HepG2 (cell line): ENCODE measurements around the gene CTCF. TPM values are rescaled to one million over a fixed set of nuclear protein-coding genes. Genes with fewer than 3 reads are reported as not detected.

Experiments
- ATAC-seq: fragments of 200-7000 bp; cut with Tn5 transposase; 3 replicates; pipeline ENCODE4 v1.9.1; 2020; ENCODE audit warnings: mild to moderate bottlenecking, moderate library complexity
- BruUV-seq: library from RNA; stranded (reverse); fragments of 400-500 nt; replicated peaks from 2 replicates; lab custom pipeline; 2021; lab: Mats Ljungman, UMichigan
- CTCF ChIA-PET: fragments of 300-600 bp; formaldehyde crosslinking; extraction: SDS; loops from one replicate; lab custom pipeline; 2021; ENCODE audit warnings: low total read pairs, inconsistent platforms, low intra/inter-chr PET ratio; lab: Yijun Ruan, JAX
- POLR2A ChIA-PET: fragments of 350-600 bp; sonication (Branson Sonifier 250); formaldehyde crosslinking; loops from one replicate; lab custom pipeline; 2020; ENCODE audit warnings: antibody characterized with exemption, inconsistent platforms; lab: Yijun Ruan, JAX
- DNase-seq: peaks from one replicate; pipeline ENCODE4 v3.0.0-alpha.2; 2015; ENCODE audit warnings: low spot score
- FAIRE-seq: peaks from 3 replicates; lab custom pipeline; 2011; peaks lifted over from hg19 to GRCh38; lab: Jason Lieb, UNC
- H2AFZ ChIP-seq: one replicate; pipeline ENCODE4 v1.6.1; 2011; ENCODE audit warnings: low read length, inconsistent platforms
- H3K27ac ChIP-seq: fragments of 300-600 bp; 3 replicates; pipeline ENCODE4 v1.8.0; 2011; ENCODE audit warnings: mixed run types, mild to moderate bottlenecking, mixed read lengths, low read length, inconsistent platforms; ENCODE audit not compliant: insufficient read depth; ENCODE audit errors: extremely low read length
- H3K27me3 ChIP-seq, 2 experiments: fragments of 200-600 bp in 1 of 2; 2 replicates in 1 of 2; 3 replicates in 1 of 2; pipeline versions ENCODE4 v1.6.0 to v1.8.0; 2011; ENCODE audit warnings: low read length in 2 of 2, mild to moderate bottlenecking in 2 of 2, moderate library complexity in 2 of 2, inconsistent platforms in 1 of 2; ENCODE audit not compliant: insufficient read depth in 2 of 2, control insufficient read depth in 1 of 2
- H3K36me3 ChIP-seq, 2 experiments: fragments of 200-600 bp in 1 of 2; replicated peaks in 1 of 2; 2 replicates in 1 of 2; 3 replicates in 1 of 2; pipeline versions ENCODE4 v1.5.1 to v1.8.0; 2011; ENCODE audit warnings: low read length in 2 of 2, inconsistent platforms in 1 of 2; ENCODE audit not compliant: insufficient read depth in 2 of 2, control insufficient read depth in 1 of 2
- H3K4me1 ChIP-seq: 2 replicates; pipeline ENCODE4 v1.5.1; 2012; ENCODE audit warnings: low read length, inconsistent platforms; ENCODE audit not compliant: insufficient read depth
- H3K4me2 ChIP-seq: 2 replicates; pipeline ENCODE4 v1.6.0; 2011; ENCODE audit warnings: low read depth, low read length, inconsistent platforms
- H3K4me3 ChIP-seq, 3 experiments: fragments of 200-600 bp in 1 of 3; sonication (generic), shearing (Covaris generic) in 1 of 3; replicated peaks in 1 of 3; 2 replicates each; pipeline ENCODE4 v1.5.1; 2011 to 2016; ENCODE audit warnings: low read length in 3 of 3, inconsistent platforms in 2 of 3, low read depth in 2 of 3, mild to moderate bottlenecking in 2 of 3, control low read depth in 1 of 3, mixed read lengths in 1 of 3; ENCODE audit not compliant: insufficient read depth in 1 of 3
- H3K79me2 ChIP-seq: one replicate; pipeline ENCODE4 v1.6.1; 2011; ENCODE audit warnings: low read length, inconsistent platforms; ENCODE audit not compliant: insufficient read depth
- H3K9ac ChIP-seq: 2 replicates; pipeline ENCODE4 v1.6.0; 2011; ENCODE audit warnings: mild to moderate bottlenecking, low read depth, low read length, inconsistent platforms; ENCODE audit not compliant: insufficient read depth
- H3K9me3 ChIP-seq: 2 replicates; pipeline ENCODE4 v1.5.1; 2012; ENCODE audit warnings: mild to moderate bottlenecking, low read length
- H4K20me1 ChIP-seq: 2 replicates; pipeline ENCODE4 v1.6.0; 2011; ENCODE audit warnings: inconsistent platforms, mild to moderate bottlenecking, low read length, moderate library complexity; ENCODE audit not compliant: insufficient read depth
- ISL2 ChIP-seq: sonication (generic); formaldehyde crosslinking; IDR thresholded peaks from 2 replicates; pipeline ENCODE4 v1.5.0; 2020; ENCODE audit warnings: missing genetic modification reagents
- PCBP2 ChIP-seq: fragments of 200-400 bp; formaldehyde crosslinking; optimal IDR thresholded peaks from 2 replicates; pipeline ENCODE3; 2018; ENCODE audit warnings: low read length, low read depth; ENCODE audit not compliant: poor library complexity, severe bottlenecking
- SMYD3 ChIP-seq: sonication (generic); formaldehyde crosslinking; IDR thresholded peaks from 2 replicates; pipeline ENCODE4 v1.8.1; 2023; ENCODE audit warnings: mild to moderate bottlenecking, missing genetic modification reagents
- ZFYVE20 ChIP-seq: sonication (generic); formaldehyde crosslinking; IDR thresholded peaks from 2 replicates; pipeline ENCODE4 v1.8.0; 2023; ENCODE audit warnings: low read depth, mild to moderate bottlenecking, moderate library complexity, missing genetic modification reagents, borderline replicate concordance
- ZNF616 ChIP-seq: sonication (generic); formaldehyde crosslinking; IDR thresholded peaks from 2 replicates; pipeline ENCODE4 v1.5.0; 2020; ENCODE audit warnings: low read depth, mild to moderate bottlenecking, missing genetic modification reagents
- ZNF781 ChIP-seq: sonication (generic); formaldehyde crosslinking; IDR thresholded peaks from 2 replicates; pipeline ENCODE4 v1.5.1; 2020; ENCODE audit warnings: borderline replicate concordance, mild to moderate bottlenecking, missing genetic modification reagents; ENCODE audit errors: not compliant biosample characterization
- in situ Hi-C: cut with HindIII; loops from 2 replicates; pipeline ENCODE4 v1.10.0; 2017; ENCODE audit warnings: low pct_unique_long_range_greater_than_20kb; ENCODE audit not compliant: extremely low pct_ligation_motif_present
- intact Hi-C: fragments of 100-400 bp; cut with micrococcal nuclease; formaldehyde crosslinking; loops from one replicate; pipeline ENCODE4 v1.10.0; 2022; ENCODE audit not compliant: unreplicated experiment
- polyA plus RNA-seq, 8 experiments: library from polyadenylated mRNA; depleted of rRNA in 3 of 8; stranded (reverse) in 7 of 8; unstranded in 1 of 8; fragments of >200 nt; fragmentation: Illumina TruSeq in 4 of 8; extraction: Trizol in 4 of 8; gene quantifications; 2 replicates each; pipeline versions ENCODE4 v1.2.1 to v1.2.3, GENCODE V29; 2011 to 2016; ENCODE audit warnings: low read depth in 4 of 8, missing spikeins in 1 of 8, mixed read lengths in 1 of 8; ENCODE audit not compliant: insufficient read depth in 1 of 8
- total RNA-seq, 5 experiments: library from RNA; depleted of rRNA; stranded (reverse); fragments of >200 nt; fragmentation: Illumina TruSeq; extraction: Trizol; gene quantifications; 2 replicates each; pipeline ENCODE4 v1.2.3, GENCODE V29; 2016; ENCODE audit warnings: low read depth in 1 of 5
- TF ChIP-seq, protein P1 (sequence below): sonication (generic); formaldehyde crosslinking; IDR thresholded peaks from 2 replicates; pipeline ENCODE4 v1.5.1; 2020; ENCODE audit warnings: mild to moderate bottlenecking, moderate library complexity, missing genetic modification reagents

The CTCF gene
- total and polyA plus RNA-seq, 2 of the 13 experiments (the other 11 are each of a cell fraction or from before 2014, with no cell fraction given) = 19.5 to 37.5 TPM

DNA sequence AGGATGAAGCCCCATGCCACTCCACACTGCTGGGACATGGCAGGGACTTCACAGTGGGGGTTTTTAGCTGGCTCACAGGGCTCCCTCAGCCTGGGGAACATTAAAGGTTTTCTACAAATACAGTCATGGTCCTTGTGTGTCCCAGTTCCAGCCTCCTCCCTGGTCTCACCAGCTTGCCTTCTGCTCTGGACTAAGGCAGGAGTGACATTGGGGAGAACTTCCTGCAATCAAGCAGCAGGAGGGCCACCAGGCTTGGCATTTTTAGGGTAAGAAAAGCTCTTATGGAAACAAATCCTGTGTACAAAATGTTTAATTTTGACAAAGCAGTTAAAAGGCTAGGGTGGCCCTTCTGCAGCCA, 100.3 kb downstream of the CTCF start:
- no peaks in the 10 kb centered on the region for H3K9me3 ChIP-seq
- CTCF ChIA-PET = no interaction called here
- no peak overlapping the region for H3K4me2 ChIP-seq
- no peak overlapping the region for H3K9ac ChIP-seq
- intact Hi-C loops (no loop called here), in situ Hi-C loops (loop anchor here (10.0 kb wide), 1 partner anchor 272 kb away; the partner anchor contains the start of genes CTRL and PSMB10)
- no peak for TF ChIP-seq ZFYVE20 (CRISPR knock-in tag)
- TF ChIP-seq ZNF616 (CRISPR knock-in tag) = no peak
- TF ChIP-seq PCBP2 = no peak
- TF ChIP-seq SMYD3 (CRISPR knock-in tag) = no peak
- TF ChIP-seq ISL2 (CRISPR knock-in tag) = no peak
- TF ChIP-seq, protein P1, sequence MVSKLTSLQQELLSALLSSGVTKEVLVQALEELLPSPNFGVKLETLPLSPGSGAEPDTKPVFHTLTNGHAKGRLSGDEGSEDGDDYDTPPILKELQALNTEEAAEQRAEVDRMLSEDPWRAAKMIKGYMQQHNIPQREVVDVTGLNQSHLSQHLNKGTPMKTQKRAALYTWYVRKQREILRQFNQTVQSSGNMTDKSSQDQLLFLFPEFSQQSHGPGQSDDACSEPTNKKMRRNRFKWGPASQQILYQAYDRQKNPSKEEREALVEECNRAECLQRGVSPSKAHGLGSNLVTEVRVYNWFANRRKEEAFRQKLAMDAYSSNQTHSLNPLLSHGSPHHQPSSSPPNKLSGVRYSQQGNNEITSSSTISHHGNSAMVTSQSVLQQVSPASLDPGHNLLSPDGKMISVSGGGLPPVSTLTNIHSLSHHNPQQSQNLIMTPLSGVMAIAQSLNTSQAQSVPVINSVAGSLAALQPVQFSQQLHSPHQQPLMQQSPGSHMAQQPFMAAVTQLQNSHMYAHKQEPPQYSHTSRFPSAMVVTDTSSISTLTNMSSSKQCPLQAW (CRISPR knock-in tag) = no peak
- no peak for TF ChIP-seq ZNF781 (CRISPR knock-in tag)
- H3K79me2 ChIP-seq = peaks cover 11% of the 10 kb centered on the region
- FAIRE-seq (no peak), ATAC-seq (no peak), DNase-seq (no peak)
- 0 out of 2 replicates have a peak, but pooled peaks cover 3% of the 10 kb centered on the region for H4K20me1 ChIP-seq
- H3K27ac ChIP-seq = no peak overlapping the region
- BruUV-seq = no TSS peak
- H3K4me3 ChIP-seq = no peak overlapping the region
- H3K36me3 ChIP-seq = peaks cover 5 to 9% of the 10 kb centered on the region in 2 experiments; a peak in 4 of 5 replicates
- POLR2A ChIA-PET = no interaction called here
- no peak overlapping the region for H2AFZ ChIP-seq
- H3K27me3 ChIP-seq = no peaks in the 10 kb centered on the region; a peak in 1 of 5 replicates
- peaks cover 31% of the 10 kb centered on the region for H3K4me1 ChIP-seq
